ENCODE measurements around the gene KRTAP10-5. TPM values are rescaled to one million over a fixed set of nuclear protein-coding genes. Genes with fewer than 3 reads are reported as not detected.

The KRTAP10-5 gene
- total RNA-seq, 1 donor from 2014 or later: not detected

GRCh38 chr21:44549525-44550211, 30.7 kb downstream of the KRTAP10-5 start:
- no peak for DNase-seq

DNA sequence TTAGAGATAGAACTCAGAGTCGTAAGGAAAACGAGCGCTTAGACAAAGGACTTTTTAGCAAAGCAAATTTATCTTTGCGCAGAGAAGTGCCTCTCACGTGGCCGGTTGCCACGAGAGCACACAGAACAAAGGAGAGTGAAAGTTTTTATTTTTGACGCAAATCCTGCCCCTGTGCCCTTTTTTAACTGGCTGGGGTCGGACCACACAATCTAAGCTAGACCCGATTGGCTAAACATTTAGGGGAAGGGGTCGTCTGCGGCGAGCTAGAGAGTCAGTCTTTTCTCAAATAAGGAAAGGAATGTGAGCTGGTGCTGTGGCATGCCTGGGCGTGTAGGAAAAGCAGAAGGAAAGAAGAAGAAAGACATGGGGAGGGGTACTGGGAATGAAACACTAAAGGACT, 31.5 kb downstream of the KRTAP10-5 start:
- no peak for DNase-seq

- no peak for DNase-seq
These were observed 32.0 kb downstream of the KRTAP10-5 start for GRCh38 chr21:44548381-44548780.

- no peak for DNase-seq
These were observed 32.6 kb downstream of the KRTAP10-5 start for GRCh38 chr21:44547656-44548331.

DNA sequence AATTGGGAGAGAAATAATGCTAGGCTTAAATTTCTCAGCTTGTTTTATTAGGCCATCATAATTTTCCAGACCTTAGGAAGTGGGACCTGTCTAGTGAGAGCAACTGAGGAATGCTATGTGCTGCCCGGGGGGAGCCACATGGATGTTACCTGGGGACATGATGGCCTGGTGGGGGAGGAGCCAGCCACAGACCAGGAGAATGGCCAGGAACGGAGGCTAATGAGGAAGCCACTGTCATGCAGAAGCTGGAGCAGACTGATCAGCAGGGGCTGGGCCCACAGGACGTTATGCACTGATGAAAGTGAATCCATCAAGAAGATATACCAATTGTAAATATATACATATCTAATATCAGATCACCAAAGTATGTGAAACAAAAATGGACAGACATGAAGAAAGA, 35.8 kb downstream of the KRTAP10-5 start:
- DNase-seq: no peak

DNA sequence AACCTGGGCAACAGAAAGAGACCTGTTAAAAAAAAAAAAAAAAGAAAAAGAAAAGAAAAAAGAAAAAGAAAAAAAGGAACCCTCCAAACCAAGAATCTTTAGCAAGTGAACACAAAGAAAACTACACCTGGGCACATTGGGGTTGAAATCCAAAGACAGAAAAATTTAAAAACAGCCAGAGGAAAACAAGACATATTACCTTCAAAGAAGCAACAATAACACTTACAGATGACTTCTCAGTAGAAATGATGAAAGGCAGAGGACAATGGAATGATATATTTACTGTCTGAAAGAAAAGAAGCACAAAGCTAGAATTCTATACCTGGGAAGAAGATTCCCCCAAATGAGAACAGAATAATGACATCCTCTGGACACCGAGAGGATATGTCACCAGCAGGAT, 37.7 kb downstream of the KRTAP10-5 start:
- no peak for DNase-seq

DNA sequence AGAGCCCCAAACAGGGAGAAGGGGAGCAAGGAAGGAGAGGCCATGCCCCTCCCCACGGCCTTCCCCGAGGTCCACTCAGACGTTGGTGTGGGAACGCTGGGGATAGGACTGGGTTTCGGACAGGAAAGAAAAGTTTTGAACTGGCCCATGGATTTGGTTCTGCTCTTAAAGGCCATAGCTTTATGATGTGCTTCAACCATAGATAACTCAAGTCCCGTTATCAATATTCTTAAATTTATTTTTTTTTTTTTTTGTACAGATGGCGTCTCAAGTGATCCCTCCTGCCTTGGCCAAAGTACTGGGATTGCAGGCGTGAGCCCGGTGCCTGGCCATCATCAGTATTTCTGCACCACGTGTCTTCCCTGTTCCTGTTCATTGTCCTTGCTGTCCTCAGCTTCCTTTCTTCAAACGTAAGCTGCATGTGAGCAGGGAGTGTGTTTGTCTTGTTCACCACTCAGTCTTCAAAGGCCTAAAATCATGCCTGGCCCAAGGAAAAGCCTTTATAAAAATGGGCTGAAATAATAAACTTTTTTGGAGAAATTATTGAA, 39.6 kb downstream of the KRTAP10-5 start:
- DNase-seq: no peak

- DNase-seq: no peak
These were observed 40.3 kb downstream of the KRTAP10-5 start, which contains the start of gene KRTAP10-1 for GRCh38 chr21:44539991-44540666. KRTAP10-1 (minus strand) TSS chr21:44540195; CDS start chr21:44540150, 45 bp downstream.

DNA sequence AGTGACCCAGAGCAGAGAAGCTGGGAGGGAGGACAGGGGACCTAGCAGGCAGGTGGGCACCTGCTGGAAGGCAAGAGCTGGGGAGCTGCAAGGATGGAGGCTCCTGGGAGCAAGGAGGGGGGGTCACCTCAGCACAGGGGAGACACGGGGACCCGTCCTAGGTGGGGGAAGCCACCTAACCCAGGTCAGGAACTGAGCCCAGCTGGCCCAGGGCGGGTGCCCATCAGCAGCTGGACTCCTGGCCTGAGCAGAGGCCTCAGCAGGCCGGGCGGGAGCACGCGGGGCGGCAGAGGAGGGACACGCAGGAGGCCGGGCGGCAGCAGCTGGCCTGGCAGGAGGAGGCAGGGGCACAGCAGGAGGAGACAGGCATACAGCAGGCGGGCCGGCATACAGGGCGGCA, 41.4 kb downstream of the KRTAP10-5 start:
- no peak for DNase-seq

GRCh38 chr21:44537930-44538911, 42.2 kb downstream of the KRTAP10-5 start:
- DNase-seq: no peak

DNA sequence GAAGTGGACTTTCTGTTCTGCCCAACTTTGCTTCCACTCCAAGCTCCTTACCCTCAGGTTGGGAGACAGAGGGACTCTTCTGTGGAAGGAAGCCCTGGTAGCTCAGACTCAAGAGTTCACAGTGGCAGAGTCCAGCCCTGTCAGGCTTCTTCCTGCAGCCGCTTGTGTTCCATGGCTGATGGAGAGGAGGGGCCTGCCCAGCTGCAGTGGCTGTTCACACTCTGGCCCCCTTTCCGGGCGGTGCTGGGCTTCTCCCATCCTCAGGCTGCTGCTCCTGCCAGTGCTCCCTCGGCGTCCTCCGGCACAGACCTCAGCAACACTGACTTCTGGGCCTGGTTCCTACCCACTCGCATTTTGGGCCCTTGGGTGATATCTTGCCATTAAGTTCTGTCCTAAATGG, 44.4 kb downstream of the KRTAP10-5 start:
- no peak for DNase-seq

- DNase-seq: no peak
These were observed 45.7 kb downstream of the KRTAP10-5 start for GRCh38 chr21:44534688-44535087.

DNA sequence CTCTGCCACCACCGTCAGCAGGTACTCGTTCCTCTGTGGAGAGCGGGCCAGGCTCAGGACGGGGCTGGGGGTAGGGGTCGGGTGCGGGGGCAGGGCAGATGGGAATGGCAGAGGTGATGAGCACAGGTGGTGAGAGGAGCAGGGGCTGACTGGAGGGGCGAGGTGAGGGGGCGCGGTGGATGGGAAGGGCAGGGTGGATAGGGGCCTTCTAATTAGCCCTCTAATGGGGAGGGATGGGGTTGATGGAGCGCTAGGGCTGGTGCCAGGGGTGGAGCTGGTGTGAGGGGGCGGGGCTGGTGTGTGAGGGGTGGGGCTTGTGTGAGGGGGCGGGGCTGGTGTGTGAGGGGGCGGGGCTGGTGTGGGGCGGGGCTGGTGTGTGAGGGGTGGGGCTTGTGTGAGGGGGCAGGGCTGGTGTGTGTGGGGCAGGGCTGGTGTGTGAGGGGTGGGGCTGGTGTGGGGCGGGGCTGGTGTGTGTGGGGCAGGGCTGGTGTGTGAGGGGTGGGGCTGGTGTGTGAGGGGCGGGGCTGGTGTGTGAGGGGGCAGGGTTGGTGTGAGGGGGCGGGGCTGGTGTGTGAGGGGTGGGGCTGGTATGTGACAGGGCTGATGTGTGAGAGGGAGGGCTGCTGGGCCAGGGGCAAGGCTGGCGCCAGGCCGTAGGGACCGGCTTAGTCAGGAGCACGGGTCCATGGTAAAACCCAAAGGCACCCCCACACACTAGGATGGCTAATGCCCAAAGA, 46.3 kb downstream of the KRTAP10-5 start:
- DNase-seq: no peak

DNA sequence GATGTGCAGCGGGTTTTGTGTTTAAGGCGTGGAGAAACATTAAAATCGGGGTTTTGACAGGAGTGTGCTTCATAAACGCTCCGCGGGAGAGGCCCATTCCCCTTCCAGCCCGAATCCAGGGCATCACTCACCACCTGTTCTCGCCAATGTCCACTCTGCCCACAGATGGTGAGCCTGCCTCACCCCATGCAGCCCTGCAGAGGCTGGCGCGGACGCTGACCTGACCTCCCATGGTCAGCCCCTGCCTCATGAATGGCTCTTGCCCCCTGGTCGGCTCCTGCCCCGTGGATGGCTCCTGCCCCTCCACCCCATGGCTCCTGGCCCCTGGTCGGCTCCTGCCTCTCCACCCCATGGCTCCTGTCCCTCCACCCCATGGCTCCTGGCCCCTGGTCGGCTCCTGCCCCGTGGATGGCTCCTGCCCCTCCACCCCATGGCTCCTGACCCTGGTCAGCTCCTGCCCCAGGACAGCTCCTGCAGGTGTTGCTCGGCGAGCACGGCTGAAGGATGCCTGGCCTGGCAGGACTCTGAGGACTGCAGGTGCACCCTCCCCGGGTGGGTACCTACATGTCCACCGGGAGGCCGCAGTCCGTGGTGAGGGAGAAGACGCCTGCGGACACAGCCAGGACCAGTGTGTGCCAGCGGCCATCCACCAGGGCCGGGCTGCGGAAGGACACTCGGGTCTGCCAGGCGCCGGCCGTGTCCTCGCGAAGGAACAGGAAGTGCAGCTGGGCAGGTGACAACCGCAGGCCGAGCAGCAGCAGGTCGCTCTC, 47.1 kb downstream of the KRTAP10-5 start:
- no peak for DNase-seq

DNA sequence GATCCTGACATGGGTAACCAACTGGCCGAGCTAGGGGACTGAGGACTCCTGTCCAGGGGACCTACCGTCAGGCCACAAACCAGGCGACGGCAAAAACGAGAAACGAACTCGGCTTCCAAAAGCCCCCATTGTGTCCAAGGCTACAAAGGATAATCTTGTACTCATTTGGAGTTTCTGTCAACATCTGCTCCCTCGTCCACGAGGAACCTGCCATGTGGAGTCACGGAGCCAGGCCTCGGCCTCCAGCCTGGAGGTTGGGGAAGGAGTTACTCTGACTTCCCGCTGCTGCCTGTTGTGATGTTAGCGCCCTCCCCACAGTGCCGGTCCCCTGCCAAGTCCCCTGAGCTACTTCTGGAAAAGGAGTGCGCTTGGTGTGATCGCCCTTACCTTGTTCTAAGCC, 47.7 kb downstream of the KRTAP10-5 start:
- DNase-seq: no peak

GRCh38 chr21:44531606-44532564, 48.5 kb downstream of the KRTAP10-5 start:
- DNase-seq: peak; percentile 79

DNA sequence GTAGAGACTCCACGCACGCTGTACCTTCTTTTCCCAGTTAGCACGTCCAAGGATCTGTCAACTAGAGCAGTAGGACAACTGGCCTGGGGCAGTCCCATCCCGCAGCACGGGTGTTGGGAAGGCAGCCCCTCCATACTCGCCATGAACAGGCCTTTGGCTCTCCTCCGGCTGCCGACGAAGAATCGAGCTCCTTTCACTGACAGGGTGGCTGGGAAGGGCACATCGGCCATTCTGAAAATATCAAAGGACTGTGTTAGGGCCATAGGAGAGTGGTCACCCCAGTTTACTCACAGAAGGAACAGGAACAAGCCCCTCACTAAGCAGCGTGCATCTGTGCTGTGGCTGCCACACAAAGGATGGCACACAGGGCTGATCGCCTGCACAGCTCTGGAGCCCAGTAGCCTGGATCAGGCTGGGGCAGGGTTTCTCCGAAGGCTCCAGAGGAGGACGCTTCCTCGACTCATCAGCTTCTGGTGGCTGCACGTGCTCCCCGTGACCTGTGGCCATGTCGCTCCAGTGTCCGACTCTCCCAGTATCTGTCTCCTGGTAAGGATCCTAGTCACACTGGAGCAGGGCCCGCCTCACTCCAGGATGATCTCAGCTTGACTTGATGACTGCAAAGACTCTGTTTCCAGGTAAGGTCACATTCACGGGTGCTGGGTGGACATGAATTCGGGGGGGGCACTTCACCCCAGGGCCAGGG, 49.4 kb downstream of the KRTAP10-5 start:
- no peak for DNase-seq

DNA sequence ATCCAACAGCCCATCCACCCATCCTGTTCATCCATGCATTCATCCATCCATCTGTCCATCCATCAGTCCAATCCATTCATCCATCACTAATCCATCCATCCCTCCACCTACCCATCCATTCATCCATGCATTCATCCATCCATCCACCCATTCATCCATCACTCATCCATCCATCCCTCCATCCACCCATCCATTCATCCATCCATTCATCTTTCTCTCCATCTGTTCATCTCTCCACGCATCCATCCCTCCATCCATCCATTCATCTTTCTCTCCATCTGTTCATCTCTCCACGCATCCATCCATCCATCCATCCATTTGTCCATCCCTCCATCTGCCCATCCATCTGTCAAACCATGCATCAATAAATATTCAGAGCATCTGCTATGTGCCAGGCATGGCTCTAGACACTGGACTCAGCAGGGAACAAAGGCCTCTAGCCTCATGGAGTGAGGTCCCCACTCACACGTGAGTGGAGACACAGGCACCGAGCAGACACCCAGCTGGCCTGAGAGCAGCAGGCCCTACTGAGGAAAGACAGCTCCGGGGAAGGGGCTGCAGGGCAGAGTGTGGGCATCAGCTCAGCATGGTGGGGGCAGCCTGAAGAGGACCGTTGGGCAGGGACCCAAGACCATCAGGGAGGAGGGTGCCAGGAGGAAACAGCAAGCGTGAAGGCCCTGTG, 50.0 kb downstream of the KRTAP10-5 start:
- no peak for DNase-seq

Data from tongue (tissue), 2 donors.